ENCODE measurements around the gene ADISSP. TPM values are rescaled to one million over a fixed set of nuclear protein-coding genes. Genes with fewer than 3 reads are reported as not detected.

The ADISSP gene
- total RNA-seq, 2 donors from 2014 or later, result 7.8 to 20.4 TPM

GRCh38 chr20:3760655-3761348 is 6.8 kb downstream of the ADISSP start:
- Histone ChIP-seq H3K36me3 (no peaks in the 10 kb centered on the region), H3K9me3 (no peaks in the 10 kb centered on the region), H3K4me1 (ENCODE audit: control insufficient read depth in 1 of 2, low read depth in 2 of 2) (no peaks in the 10 kb centered on the region), H3K27me3 (replicated peaks; ENCODE audit: insufficient read depth) (no peaks in the 10 kb centered on the region), H3K27ac (no peak overlapping the region), H3K4me3 (no peak overlapping the region)
- TF ChIP-seq CTCF (IDR thresholded peaks at IDR 0.05), result no peak
- ATAC-seq (ENCODE audit: insufficient number of reproducible peaks, low FRiP score, low read depth), result no peak
- DNase-seq (ENCODE audit: low spot score), result no peak

- Histone ChIP-seq H3K4me3 (no peak overlapping the region), H3K27me3 (replicated peaks; ENCODE audit: insufficient read depth) (no peaks in the 10 kb centered on the region), H3K36me3 (no peaks in the 10 kb centered on the region), H3K27ac (no peak overlapping the region), H3K4me1 (ENCODE audit: control insufficient read depth in 1 of 2, low read depth in 2 of 2) (no peaks in the 10 kb centered on the region), H3K9me3 (no peaks in the 10 kb centered on the region)
- no peak for DNase-seq (ENCODE audit: low spot score)
- no peak for TF ChIP-seq CTCF (IDR thresholded peaks at IDR 0.05)
- ATAC-seq (ENCODE audit: insufficient number of reproducible peaks, low FRiP score, low read depth), result no peak
Observed at GRCh38 chr20:3759884-3760283, 7.7 kb downstream of the ADISSP start.

GRCh38 chr20:3759316-3759823 is 8.2 kb downstream of the ADISSP start:
- Histone ChIP-seq H3K27ac (no peak overlapping the region), H3K4me1 (ENCODE audit: control insufficient read depth in 1 of 2, low read depth in 2 of 2) (no peaks in the 10 kb centered on the region), H3K36me3 (no peaks in the 10 kb centered on the region), H3K4me3 (no peak overlapping the region), H3K9me3 (no peaks in the 10 kb centered on the region), H3K27me3 (replicated peaks; ENCODE audit: insufficient read depth) (no peaks in the 10 kb centered on the region)
- DNase-seq (ENCODE audit: low spot score), result no peak
- TF ChIP-seq CTCF (IDR thresholded peaks at IDR 0.05), result no peak
- no peak for ATAC-seq (ENCODE audit: insufficient number of reproducible peaks, low FRiP score, low read depth)

- Histone ChIP-seq H3K4me3 (no peak overlapping the region), H3K9me3 (no peaks in the 10 kb centered on the region), H3K36me3 (no peaks in the 10 kb centered on the region), H3K27me3 (replicated peaks; ENCODE audit: insufficient read depth) (no peaks in the 10 kb centered on the region), H3K4me1 (ENCODE audit: control insufficient read depth in 1 of 2, low read depth in 2 of 2) (no peaks in the 10 kb centered on the region), H3K27ac (no peak overlapping the region)
- DNase-seq (ENCODE audit: low spot score) (no peak), ATAC-seq (ENCODE audit: insufficient number of reproducible peaks, low FRiP score, low read depth) (no peak)
- TF ChIP-seq CTCF (IDR thresholded peaks at IDR 0.05), result no peak
Observed at GRCh38 chr20:3758566-3758965, 9.0 kb downstream of the ADISSP start.

GRCh38 chr20:3757268-3757667 is 10.3 kb downstream of the ADISSP start:
- H3K27me3 ChIP-seq (replicated peaks; ENCODE audit: insufficient read depth), result no peaks in the 10 kb centered on the region
- H3K4me3 ChIP-seq, result no peak overlapping the region
- H3K9me3 ChIP-seq, result no peaks in the 10 kb centered on the region
- no peak overlapping the region for H3K27ac ChIP-seq
- peaks cover 0 to 3% of the 10 kb centered on the region in 2 donors for H3K4me1 ChIP-seq (ENCODE audit: control insufficient read depth in 1 of 2, low read depth in 2 of 2)
- TF ChIP-seq CTCF (IDR thresholded peaks at IDR 0.05), result no peak
- ATAC-seq (ENCODE audit: insufficient number of reproducible peaks, low FRiP score, low read depth) (no peak), DNase-seq (ENCODE audit: low spot score) (no peak)
- H3K36me3 ChIP-seq, result no peaks in the 10 kb centered on the region

Measured in thoracic aorta (tissue), 2 donors.